Skin epidermis (tissue), 12 donors: Measurements from ENCODE around the gene EFNB1.
A peak's percentile ranks its signal among the peaks of the same experiment; 100 is the strongest.

Experiments used
- H3K27ac ChIP-seq, 21 experiments: fragments of 200-600 bp; sonication (generic) in 11 of 21; one replicate each; pipeline ENCODE4 v1.5.0; 2020; ENCODE audit warnings: mild to moderate bottlenecking in 3 of 21, inconsistent platforms in 2 of 21, moderate library complexity in 2 of 21
- H3K4me3 ChIP-seq, 7 experiments: fragments of 200-600 bp; sonication (generic) in 2 of 7; one replicate each; pipeline ENCODE4 v1.5.0; 2020; ENCODE audit warnings: inconsistent platforms in 2 of 7, mild to moderate bottlenecking in 2 of 7, moderate library complexity in 1 of 7

The EFNB1 gene

DNA sequence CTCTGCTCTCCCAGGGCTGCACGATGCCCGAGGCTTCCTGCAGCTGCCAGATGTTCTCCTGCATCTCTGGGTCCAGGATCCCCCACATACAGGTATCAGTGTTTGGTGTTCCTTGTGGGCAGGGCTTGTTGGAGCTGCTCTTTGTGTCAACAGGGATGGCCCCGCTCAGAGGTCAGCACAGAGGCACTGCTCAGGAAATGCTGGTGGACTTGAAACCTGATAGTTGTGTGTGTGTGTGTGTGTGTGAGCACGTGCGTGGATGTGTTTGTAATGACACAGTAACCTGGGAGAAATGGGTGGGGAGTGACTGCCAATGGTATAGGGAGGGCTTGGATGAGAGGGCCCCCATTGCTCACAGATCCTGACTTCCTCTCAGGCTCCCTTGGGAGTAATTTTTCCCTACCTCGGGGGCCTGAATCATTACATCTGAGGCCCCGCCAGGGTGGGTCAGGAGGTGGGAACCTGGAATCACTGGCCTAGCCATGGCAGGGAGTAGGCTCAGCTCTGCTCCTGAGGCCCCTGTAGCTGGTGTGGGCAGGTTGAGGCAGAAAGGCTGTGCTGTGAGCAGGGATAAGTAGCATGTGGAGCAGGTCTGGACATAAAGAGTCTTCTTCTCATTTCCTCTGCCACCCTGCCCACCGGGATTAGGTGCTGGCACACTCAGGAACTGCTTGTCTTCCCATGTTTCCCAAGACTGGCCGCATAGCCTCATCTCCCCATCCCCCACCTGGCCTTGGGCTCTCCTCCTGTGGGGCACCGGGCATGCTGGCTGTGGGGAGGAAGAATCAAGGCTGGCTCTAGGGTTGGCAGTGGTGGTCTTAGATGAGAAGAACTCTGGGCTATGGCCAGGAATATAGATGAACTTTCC lies 2.5 kb upstream of the EFNB1 start:
- no peak overlapping the region for H3K4me3 ChIP-seq
- no peak overlapping the region for H3K27ac ChIP-seq

- Histone ChIP-seq H3K4me3 (no peak overlapping the region), H3K27ac (no peak overlapping the region)
These were observed 1.6 kb upstream of the EFNB1 start for GRCh38 chrX:68827256-68827655.

DNA sequence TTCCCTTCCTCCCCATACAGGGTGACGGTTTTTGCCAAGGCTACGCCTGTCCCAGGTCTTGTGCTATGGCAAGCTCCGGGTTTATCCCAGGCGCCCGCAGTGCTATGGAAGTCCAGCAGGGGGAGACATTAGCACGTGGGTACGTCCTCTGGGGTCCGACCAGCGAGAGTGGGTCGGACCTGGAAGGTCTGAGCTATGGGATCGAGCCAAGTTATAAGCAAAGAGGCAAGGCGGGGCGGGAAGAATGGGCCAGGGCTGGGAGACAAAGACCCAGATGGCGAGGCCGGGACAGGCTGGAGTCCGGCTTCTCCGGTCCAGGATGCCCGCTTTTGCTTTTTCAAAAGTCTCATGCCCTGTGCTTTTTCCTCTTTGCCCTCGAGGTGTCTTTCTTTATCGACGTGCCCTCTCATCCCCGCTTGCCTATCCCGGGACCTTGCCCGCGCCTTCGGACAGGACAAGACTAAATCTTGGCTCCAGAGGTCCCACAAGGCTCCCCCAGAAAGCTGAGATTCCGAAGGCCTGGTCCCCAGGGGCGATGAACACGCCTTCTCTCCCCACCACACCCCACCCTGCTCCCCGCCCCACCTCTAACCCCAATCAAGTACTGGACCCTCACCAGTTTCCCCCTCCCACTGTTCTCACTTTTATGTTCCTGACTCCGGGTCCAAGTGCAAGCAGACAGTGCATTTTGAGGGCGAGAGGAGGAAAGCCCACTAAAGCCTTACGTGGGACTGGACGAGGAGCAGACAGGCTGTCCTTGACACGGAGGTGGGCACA lies 785 bp upstream of the EFNB1 start:
- Histone ChIP-seq H3K27ac (peak overlapping the region in 19 of 21 experiments; percentile 27 to 91 (median 75)), H3K4me3 (peak overlapping the region; percentile 63 to 88 (median 72))

DNA sequence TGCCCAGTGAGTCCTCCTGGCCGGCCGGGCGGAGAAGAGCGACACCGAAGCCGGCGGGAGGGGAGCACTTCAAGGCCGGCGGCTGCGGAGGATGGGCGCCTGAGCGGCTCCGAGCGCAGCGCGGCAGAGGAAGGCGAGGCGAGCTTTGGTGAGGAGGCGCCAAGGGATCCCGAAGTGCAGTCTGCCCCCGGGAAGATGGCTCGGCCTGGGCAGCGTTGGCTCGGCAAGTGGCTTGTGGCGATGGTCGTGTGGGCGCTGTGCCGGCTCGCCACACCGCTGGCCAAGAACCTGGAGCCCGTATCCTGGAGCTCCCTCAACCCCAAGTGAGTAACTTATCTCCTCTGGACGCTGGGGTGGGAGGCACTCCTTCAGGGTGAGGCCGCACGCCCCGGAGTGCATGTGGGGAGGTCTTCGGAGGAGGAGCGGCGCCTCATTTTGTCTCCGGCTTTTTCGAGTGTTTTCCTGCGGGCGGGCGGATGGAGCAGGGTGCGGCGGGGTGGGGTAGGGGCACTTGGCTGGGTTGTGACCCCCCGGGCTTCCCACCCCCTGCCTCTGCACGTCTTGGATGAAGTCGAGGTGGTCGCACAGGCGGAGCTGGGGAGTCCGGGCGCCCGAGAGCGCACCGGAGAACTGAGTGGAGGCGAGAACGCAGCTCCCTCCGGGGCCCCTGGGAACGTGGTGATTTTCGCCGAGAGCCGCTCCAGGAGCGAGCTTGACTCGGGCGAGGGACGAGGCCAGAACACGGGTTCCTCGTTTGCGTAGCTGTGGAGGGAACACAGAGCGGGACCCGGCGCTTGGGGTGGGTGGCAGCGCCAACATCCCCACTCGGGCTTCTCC lies 979 bp downstream of the EFNB1 start:
- peak overlapping the region; percentile 63 to 88 (median 72) for H3K4me3 ChIP-seq
- H3K27ac ChIP-seq, result peak overlapping the region; percentile 80 to 95 (median 87)

DNA sequence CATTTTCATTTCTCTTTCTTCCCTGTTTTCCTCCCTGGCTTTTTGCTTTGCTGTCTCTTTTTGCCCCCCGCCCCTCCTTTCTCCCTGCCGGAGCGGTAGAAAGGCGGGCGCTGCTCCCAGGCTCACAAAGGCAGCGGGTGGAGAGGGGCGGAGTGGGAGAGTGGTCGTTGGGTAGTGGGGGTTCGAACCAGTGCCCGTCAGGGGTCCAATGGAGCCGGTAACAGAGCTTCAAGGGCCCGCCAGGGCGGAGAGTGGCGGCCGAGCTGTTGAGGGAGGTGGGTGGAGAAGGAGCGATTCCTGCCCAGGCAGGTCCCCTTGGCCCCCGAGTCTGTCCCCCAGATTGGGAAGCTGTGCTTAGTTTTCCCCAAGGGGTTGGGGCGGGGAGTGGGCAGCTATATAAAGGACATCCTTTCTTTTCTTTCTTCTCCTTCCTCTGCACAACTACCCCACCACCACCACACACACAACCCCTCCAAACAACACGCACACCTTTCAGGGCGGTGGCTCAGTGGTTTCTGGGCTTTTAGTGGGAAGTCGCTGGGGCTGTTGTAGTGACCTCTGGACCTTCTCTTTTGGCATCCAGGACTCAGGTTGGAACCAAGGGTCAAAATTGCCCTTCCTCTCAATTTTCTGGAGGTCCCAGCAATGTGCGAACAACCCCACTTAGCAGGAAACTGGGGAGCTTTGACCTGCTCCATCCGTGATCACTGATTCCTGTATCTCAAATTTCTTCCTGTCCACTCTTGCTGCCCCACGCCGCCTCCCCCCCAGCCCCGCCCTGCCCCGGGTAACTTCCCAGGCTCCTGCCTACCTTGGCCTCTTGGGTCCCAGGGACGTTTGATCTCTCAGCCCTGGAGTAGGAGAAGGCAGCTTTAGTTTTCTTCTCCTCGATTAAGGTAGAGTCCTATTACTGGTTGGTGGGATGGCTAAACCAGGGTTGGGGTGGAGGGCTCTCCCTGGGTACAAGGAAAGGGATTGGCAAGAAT lies 1.9 kb downstream of the EFNB1 start:
- Histone ChIP-seq H3K27ac (peak overlapping the region; percentile 80 to 95 (median 87)), H3K4me3 (peak overlapping the region; percentile 63 to 88 (median 72))

- H3K4me3 ChIP-seq, result peak overlapping the region; percentile 63 to 88 (median 72)
- peak overlapping the region in 20 of 21 experiments; percentile 80 to 95 (median 88) for H3K27ac ChIP-seq
These were observed 2.7 kb downstream of the EFNB1 start for GRCh38 chrX:68831405-68832100.

DNA sequence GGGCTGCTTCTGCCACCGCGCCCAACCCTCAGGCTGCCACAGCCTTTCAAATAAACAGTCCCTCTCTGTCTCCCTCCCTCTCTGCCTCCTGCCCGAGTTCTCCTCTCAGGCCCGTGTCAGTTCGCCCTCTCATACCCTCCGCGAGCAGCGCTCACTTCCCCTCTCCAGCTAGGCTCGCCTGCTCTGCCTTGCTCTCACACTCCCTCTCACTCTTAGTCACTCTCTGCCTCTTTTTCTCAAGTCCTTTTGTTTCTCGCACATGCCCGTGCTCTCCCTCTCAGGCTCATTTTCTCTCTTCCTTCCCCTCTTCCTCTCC lies 3.2 kb downstream of the EFNB1 start:
- H3K27ac ChIP-seq, result peak overlapping the region in 19 of 21 experiments; percentile 26 to 95 (median 88)

DNA sequence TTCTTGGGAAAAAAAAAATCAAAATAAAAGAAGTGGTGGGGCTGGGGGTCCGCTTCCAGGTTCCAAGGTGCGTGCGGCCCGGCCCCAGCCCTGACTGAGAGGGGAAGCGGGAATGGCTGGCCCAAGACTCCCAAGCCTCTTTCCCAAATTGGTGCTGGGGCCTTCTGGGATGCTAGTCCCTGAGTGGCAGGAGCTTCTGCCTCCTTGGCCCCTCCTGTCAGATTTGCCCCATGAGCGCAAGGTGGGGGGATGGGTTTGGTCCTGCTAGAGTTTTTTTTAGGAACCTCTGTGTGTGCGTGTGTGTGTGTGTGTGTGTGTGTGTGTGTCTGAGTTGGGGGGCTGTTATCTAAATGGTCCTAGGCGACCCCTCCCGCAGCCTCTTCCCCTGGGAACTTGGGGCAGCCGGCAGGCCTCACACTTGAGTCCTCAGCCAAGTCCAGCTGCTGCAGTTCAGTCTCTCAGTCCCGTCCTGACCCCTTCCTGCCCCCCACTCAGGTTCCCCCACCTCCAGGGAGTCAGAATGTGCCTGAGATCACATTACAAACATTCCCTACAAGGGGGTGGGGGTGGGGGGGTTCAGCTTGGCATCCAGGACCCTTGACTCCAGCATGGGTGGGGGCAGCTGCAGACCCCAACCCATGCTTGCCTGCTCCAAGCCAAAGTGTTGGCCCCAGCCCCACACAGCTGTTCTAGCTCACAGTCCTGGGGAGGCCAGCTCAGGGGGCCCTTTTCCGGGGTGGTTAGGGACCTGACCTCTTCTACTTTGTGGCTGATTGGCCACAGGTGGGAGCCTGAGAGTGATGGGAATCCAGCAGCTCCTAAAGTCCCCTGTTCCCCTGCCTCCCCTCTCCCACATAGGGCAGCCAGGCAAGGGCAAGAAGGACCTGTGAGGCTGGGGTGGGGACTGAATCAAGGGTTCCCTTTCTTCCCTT lies 4.0 kb downstream of the EFNB1 start:
- Histone ChIP-seq H3K27ac (peak overlapping the region in 20 of 21 experiments; percentile 26 to 95 (median 87)), H3K4me3 (peak overlapping the region; percentile 63 to 88 (median 72))

More for the DNA sequence above, 3.2 kb downstream of the EFNB1 start:
- peak overlapping the region; percentile 63 to 88 (median 72) for H3K4me3 ChIP-seq

- H3K27ac ChIP-seq, result peak overlapping the region in 13 of 21 experiments; percentile 3 to 95 (median 44)
- H3K4me3 ChIP-seq, result peak overlapping the region in 3 of 7 experiments; percentile 65 to 72 (median 69)
These were observed 4.6 kb downstream of the EFNB1 start for GRCh38 chrX:68833448-68833805.

DNA sequence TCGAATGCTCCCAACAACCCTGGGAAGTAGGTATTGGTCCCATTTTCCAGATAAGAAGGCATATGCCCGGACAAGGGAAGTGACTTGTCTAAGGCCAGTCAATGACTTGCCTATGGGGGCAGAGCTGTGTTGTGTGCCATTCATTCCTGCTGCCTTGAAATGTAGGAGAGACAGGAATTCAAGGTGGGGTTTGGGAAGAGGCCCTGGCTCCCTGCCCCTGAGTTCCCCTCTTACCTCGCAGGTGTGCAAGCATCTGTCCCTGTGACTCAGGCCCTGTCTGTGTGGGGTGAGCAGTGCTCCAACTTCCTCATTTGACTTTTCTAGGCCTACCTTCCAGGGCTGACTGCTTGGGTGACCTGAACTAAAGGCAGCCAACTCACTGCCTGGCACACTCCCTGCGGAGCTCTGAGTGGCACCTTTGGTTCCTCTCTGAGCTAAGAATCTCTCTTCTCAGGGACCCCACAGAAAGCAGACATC lies 5.1 kb downstream of the EFNB1 start:
- peak overlapping the region in 2 of 7 experiments; percentile 69 to 72 for H3K4me3 ChIP-seq
- H3K27ac ChIP-seq, result peak overlapping the region in 13 of 21 experiments; percentile 3 to 95 (median 44)

- Histone ChIP-seq H3K4me3 (no peak overlapping the region), H3K27ac (peak overlapping the region in 14 of 21 experiments; percentile 3 to 95 (median 44))
These were observed 5.7 kb downstream of the EFNB1 start for GRCh38 chrX:68834371-68835103.

GRCh38 chrX:68835104-68835442 lies 6.3 kb downstream of the EFNB1 start:
- peak overlapping the region in 9 of 21 experiments; percentile 30 to 95 (median 56) for H3K27ac ChIP-seq

GRCh38 chrX:68835468-68835867 lies 6.6 kb downstream of the EFNB1 start:
- no peak overlapping the region for H3K4me3 ChIP-seq
- peak overlapping the region in 2 of 21 experiments; percentile 44 to 90 for H3K27ac ChIP-seq

More at GRCh38 chrX:68835104-68835442, 6.3 kb downstream of the EFNB1 start:
- H3K4me3 ChIP-seq, result no peak overlapping the region

DNA sequence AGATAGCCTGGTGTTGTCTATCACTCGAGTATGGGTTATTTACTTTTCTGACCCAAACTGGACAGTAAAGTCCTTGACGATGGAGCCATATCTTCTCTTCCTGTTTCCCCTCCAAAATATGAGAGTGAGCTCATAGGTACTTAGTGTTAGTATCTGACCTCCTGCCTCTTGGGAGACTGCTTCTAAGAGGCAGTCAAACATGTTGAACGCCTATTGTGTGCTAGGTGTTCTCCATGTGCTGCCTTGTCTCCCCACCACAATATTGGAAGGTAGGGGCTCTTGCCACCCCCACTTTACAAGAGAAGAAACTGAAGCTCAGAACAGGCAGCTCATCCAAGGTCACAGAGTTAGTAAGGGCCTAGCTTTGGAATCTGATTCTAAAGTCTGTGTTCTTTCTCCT lies 8.3 kb downstream of the EFNB1 start:
- Histone ChIP-seq H3K27ac (no peak overlapping the region), H3K4me3 (no peak overlapping the region)

DNA sequence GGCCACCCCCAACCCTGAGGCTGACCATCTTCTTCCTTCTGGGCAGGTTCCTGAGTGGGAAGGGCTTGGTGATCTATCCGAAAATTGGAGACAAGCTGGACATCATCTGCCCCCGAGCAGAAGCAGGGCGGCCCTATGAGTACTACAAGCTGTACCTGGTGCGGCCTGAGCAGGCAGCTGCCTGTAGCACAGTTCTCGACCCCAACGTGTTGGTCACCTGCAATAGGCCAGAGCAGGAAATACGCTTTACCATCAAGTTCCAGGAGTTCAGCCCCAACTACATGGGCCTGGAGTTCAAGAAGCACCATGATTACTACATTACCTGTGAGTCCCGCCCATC lies 9.7 kb downstream of the EFNB1 start:
- Histone ChIP-seq H3K27ac (no peak overlapping the region), H3K4me3 (no peak overlapping the region)

DNA sequence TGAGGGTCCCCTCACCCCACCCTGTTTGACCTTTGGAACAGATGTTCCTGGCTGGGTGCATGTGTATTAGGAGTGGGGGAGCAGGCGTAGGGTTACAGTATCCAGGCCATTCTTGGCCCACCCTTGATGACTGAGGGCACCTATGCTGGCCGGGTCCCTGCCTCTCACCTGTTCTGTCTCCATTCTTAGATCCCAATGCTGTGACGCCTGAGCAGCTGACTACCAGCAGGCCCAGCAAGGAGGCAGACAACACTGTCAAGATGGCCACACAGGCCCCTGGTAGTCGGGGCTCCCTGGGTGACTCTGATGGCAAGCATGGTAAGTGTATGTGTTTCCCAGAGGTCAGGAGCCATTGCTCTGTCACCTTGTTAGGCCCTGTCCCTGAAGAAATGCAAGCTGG lies 10.9 kb downstream of the EFNB1 start:
- Histone ChIP-seq H3K4me3 (no peak overlapping the region), H3K27ac (no peak overlapping the region)
